DMS114 treated with DMSO at 0.1 percent for 48 hours (cell line): Measurements from ENCODE around the gene SMTNL2.

Source experiments
- DNase-seq: peaks from one replicate; lab custom pipeline; 2025; ENCODE audit not compliant: unreplicated experiment; lab: John Stamatoyannopoulos, UW

SMTNL2 gene

GRCh38 chr17:4584101-4584916 is at the start of gene SMTNL2:
TSS of gene SMTNL2 (plus strand) at chr17:4584529. CDS start at chr17:4584606, 77 bp downstream.
- no peak for DNase-seq

DNA sequence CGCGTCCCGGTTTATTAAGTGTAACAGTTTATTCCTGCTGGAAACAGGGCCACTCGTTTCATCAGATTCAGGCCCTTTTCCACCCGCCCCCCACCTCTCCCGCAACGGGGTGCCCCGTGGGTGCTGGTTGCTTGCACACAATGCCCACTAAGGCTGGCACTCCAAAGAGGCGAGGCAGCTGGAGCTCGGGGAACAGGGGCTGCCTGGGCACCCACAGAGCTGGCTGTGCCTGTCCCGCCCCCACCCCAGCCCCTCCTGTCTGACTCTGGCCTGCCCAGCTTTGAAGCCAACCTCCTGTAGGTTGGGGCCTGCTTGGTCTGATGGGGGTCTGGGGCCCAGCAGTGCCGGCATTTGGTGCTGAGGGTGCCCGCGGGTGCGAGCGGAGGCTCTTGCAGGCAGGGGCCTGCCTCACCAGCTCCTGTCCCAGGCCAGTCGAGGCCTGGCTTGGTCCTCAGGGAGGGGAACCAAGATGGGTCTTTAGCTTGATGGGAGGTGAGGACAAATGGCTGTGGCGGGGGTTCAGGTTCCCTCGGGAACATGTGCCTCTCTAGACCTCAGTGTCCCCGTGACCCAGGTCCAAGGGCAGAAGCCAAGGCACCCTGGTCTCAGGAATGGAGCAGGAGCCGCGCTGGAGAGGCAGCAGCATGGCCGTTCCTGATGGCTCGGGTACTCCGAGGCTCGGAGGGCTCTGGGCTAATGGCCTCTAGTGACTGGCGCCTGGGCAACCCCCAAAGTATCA is 49.2 kb upstream of the SMTNL2 start:
- no peak for DNase-seq

- no peak for DNase-seq
These were observed 48.6 kb upstream of the SMTNL2 start for GRCh38 chr17:4535667-4536258.

DNA sequence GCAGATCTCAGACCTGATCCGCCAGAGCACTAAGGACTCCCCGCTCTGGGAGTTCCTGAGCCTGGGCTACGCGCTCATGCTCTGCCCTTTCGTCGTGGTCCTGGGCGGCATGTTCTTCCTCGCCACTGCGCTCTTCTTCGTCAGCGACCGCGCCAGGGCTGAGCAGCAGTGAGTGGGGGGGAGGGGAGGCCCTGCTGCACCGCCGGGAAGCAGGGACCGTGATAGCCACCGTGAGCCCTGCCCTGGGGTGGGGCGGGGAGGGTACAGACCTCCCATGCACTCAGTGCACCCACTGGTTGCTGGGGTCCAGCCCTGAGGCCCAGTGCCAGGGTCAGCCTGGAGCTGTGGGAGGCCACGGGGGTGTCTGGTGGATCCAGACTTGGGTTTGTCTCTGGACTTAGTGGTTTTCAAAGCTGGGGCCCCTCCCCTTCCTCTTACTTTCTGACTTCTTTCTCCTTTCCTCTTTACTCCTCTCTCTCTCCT is 48.0 kb upstream of the SMTNL2 start:
- DNase-seq: no peak

DNA sequence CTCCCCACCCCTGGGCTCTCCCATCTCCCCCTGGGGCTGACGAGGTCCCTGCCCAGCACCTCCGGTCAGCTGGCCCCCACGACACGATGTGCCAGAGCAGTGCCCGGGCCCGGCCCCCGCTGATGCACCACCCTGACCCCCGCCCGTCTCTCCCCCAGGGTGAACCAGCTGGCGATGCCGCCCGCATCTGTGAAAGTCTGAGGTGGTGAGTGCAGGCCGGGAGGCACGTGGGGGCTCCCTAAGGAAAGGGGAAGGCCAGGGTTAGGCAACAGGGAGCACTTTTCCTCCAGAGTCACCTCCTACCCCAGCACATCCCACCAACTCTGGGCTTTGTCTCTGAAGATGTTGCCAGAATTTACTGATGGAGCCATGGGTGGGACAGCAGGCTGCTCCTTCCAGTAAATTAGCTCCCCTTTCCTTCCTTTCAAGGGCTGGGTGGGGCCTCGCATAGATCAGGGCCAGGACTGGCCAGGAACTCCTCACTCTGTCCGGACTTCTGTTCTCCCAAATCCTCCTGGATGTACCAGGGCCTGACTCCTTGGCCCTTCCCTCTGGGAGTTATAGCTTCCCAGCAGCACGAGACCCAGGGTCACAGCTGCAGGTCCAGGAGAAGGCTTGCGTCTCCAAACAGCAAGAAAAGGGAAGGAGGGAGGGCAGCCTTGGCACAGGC is 47.5 kb upstream of the SMTNL2 start:
- DNase-seq: no peak

- no peak for DNase-seq
These were observed 46.7 kb upstream of the SMTNL2 start for GRCh38 chr17:4537451-4538235.

DNA sequence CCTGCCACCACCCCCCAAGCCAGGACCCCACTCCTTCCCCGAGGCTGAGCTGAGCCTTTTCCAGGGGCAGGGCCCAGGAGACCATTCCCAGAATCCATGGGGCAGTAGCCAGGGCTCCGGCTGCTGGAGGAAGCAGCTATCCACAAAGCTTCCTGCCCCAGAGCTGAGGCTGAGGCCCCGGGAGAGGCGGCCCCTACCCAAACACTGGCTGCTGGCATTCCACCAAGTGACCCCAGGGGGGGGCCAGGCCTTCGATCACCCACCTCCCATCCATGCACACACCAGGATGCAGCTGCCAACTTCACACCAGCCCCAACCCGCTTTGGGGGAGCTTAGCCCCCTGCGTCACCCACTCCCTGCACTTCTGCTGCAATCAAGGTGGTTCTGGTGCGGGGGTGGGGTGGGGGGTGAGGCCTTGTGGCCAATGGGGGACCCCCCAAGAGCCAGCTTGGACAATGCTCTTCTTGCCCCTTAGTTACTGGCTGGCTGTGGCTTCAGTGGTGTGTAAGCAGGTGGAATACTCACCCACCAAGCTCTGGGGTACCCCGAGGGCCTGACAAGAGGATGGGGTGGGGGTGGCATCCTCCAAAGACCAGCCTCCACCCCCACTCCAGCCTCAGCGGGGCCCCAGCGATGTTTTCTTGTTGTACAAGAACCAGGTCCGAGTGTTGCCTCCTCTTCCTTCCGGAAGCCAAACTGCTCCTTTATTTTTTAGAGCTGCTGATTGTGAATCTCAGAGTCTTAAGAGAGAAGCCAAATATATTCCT is 45.9 kb upstream of the SMTNL2 start:
- DNase-seq: no peak

GRCh38 chr17:4539025-4539424 is 45.3 kb upstream of the SMTNL2 start:
- DNase-seq: no peak

GRCh38 chr17:4539576-4540223 is 44.6 kb upstream of the SMTNL2 start:
- DNase-seq: no peak

DNA sequence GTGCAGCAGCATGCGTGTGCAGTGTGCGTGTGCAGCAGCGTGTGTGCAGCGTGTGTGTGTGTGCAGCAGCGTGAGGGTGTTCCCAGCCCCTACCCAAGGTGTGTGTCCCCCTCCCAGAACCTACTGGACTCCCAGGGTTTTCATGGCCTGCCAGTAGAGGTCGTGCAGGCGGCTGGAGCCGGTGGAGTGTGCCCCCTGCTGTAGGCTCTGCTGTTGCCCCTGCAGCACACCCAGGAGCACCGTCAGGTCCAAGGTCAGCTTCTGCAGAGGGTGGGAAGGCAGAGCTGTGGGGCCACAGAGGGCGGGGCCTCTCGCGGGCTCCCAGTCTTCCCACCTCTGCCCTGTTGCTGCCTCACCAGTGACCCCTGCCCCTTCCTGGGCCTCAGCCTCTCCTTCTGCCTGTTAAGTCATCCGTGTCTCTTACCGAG is 44.1 kb upstream of the SMTNL2 start:
- no peak for DNase-seq

GRCh38 chr17:4540687-4541327 is 43.5 kb upstream of the SMTNL2 start:
- DNase-seq: no peak

GRCh38 chr17:4541328-4542002 is 42.9 kb upstream of the SMTNL2 start:
- DNase-seq: no peak

DNA sequence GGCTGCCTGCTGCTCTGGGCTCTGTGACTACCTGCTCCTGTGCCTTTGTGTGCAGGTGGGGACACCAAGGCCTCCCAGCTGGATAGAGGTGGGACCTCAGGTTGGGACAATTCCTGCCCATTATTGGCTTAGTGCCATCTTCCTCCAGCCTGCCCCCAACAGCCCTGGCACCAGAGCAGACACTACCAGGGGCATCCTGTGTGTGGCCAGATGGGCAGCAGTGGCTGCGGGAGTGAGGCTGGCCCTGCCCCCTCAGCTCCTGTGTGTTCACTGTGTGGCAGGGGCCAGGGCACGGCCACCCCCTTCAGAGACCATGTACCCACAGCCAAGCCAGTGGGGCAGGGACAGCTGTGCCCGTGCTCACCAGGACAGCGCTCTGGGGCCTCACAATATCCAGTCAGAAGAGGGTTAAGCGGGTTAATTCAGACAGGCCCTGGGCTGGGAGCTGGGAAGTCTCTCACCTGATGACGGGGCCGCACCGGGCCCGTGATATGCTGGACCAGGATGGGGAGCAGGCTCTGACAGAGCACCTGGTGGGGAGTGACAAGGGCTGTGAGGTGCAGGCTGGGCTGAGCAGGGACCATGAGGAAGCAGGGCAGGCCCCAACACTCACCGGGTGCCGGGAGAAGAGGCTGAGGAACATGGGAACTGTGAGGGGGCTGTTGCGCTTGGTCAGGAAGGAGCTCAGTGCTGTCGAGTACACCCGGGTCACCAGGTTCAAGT is 42.2 kb upstream of the SMTNL2 start:
- DNase-seq: no peak

GRCh38 chr17:4542726-4543191 is 41.6 kb upstream of the SMTNL2 start:
- no peak for DNase-seq

GRCh38 chr17:4543557-4544026 is 40.7 kb upstream of the SMTNL2 start:
- DNase-seq: no peak

GRCh38 chr17:4544135-4544950 is 40.0 kb upstream of the SMTNL2 start:
- DNase-seq: no peak

DNA sequence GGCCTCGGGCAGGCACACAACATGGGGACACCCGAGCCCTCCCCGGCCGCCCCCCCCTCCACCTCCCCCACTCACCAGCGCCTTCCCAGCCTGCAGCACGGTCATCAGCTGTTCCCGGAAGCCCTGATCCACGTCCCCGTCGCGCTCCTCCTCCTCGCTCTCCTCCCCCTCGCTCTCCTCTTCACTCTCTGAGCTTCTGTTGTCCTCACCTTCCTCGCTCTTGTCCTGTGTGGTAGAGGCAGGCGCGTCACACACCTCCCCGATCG is 39.4 kb upstream of the SMTNL2 start:
- no peak for DNase-seq
